COLO829 (cell line): ENCODE data around the gene HLTF.

Experiments
- DNase-seq: peaks from one replicate; pipeline ENCODE4 v3.0.0; 2012; ENCODE audit warnings: low spot score

Gene HLTF

GRCh38 chr3:149018247-149018646 is 68.1 kb downstream of the HLTF start:
- DNase-seq, result no peak

GRCh38 chr3:149016669-149017541 is 69.4 kb downstream of the HLTF start:
- DNase-seq, result peak; percentile 55

- DNase-seq, result no peak
Observed at GRCh38 chr3:149016242-149016641, 70.1 kb downstream of the HLTF start.

GRCh38 chr3:149015393-149015792 is 70.9 kb downstream of the HLTF start:
- DNase-seq, result no peak

- no peak for DNase-seq
Observed at GRCh38 chr3:149013726-149014125, 72.6 kb downstream of the HLTF start.

GRCh38 chr3:149011676-149012075 is 74.7 kb downstream of the HLTF start:
- DNase-seq, result no peak

GRCh38 chr3:149010966-149011365 is 75.4 kb downstream of the HLTF start:
- DNase-seq, result peak; percentile 51

GRCh38 chr3:149010504-149010951 is 75.8 kb downstream of the HLTF start:
- DNase-seq, result peak; percentile 88

- no peak for DNase-seq
Observed at GRCh38 chr3:149009732-149010131, 76.6 kb downstream of the HLTF start.

GRCh38 chr3:149007567-149008257 is 78.6 kb downstream of the HLTF start:
- no peak for DNase-seq

GRCh38 chr3:149005416-149005815 is 80.9 kb downstream of the HLTF start:
- DNase-seq, result no peak

GRCh38 chr3:149004622-149005021 is 81.7 kb downstream of the HLTF start:
- no peak for DNase-seq

- DNase-seq, result no peak
Observed at GRCh38 chr3:149003653-149004305, 82.6 kb downstream of the HLTF start.

GRCh38 chr3:149001727-149002126 is 84.6 kb downstream of the HLTF start:
- no peak for DNase-seq

- no peak for DNase-seq
Observed at GRCh38 chr3:149000206-149000745, 86.1 kb downstream of the HLTF start.

GRCh38 chr3:148999806-149000205 is 86.5 kb downstream of the HLTF start:
- DNase-seq, result no peak

- no peak for DNase-seq
Observed at GRCh38 chr3:148998715-148999423, 87.5 kb downstream of the HLTF start.

GRCh38 chr3:148998297-148998696 is 88.0 kb downstream of the HLTF start:
- DNase-seq, result no peak

- DNase-seq, result no peak
Observed at GRCh38 chr3:148997623-148998022, 88.7 kb downstream of the HLTF start.

GRCh38 chr3:148992635-148993255 is 93.6 kb downstream of the HLTF start:
- no peak for DNase-seq

- DNase-seq, result no peak
Observed at GRCh38 chr3:148992027-148992634, 94.2 kb downstream of the HLTF start.
